SK-N-SH treated with all-trans-retinoic acid at 6 μM for 48 hours (cell line): ENCODE data around the gene SGK1.

ENCODE experiments used
- ATAC-seq: fragments of 200-7000 bp; cut with Tn5 transposase; 3 replicates; pipeline ENCODE4 v1.9.1; 2020; ENCODE audit warnings: mild to moderate bottlenecking, moderate library complexity
- ARNTL ChIP-seq: fragments of 450-650 bp; formaldehyde crosslinking; IDR thresholded peaks from 2 replicates; pipeline ENCODE4 v1.5.0; 2020; ENCODE audit warnings: low read depth, mild to moderate bottlenecking, moderate library complexity, borderline replicate concordance
- BACH2 ChIP-seq: fragments of 250-450 bp; sonication (Bioruptor Pico); IDR thresholded peaks from 2 replicates; pipeline ENCODE4 v1.9.0; 2021; ENCODE audit warnings: mild to moderate bottlenecking, borderline replicate concordance
- CREB5 ChIP-seq: fragments of 250-450 bp; sonication (Bioruptor Pico); IDR thresholded peaks from 2 replicates; pipeline ENCODE4 v1.5.1; 2020; ENCODE audit warnings: low read depth, mild to moderate bottlenecking, moderate library complexity
- CSDC2 ChIP-seq: fragments of 250-450 bp; sonication (Bioruptor Pico); IDR thresholded peaks from 2 replicates; pipeline ENCODE4 v1.5.0; 2020; ENCODE audit warnings: mild to moderate bottlenecking, moderate library complexity
- CSRNP3 ChIP-seq: fragments of 250-450 bp; sonication (Bioruptor Pico); IDR thresholded peaks from 2 replicates; pipeline ENCODE4 v1.5.1; 2021; ENCODE audit warnings: mild to moderate bottlenecking, moderate library complexity
- ESRRG ChIP-seq: fragments of 250-450 bp; sonication (Bioruptor Pico); IDR thresholded peaks from 2 replicates; pipeline ENCODE4 v1.6.1; 2021; ENCODE audit warnings: mild to moderate bottlenecking
- GLIS3 ChIP-seq: fragments of 250-450 bp; sonication (Bioruptor Pico); IDR thresholded peaks from 2 replicates; pipeline ENCODE4 v1.5.0; 2020; ENCODE audit warnings: mild to moderate bottlenecking, moderate library complexity
- ISL1 ChIP-seq: fragments of 250-450 bp; sonication (Bioruptor Pico); IDR thresholded peaks from 2 replicates; pipeline ENCODE4 v2.1.2; 2022; ENCODE audit warnings: mild to moderate bottlenecking, moderate library complexity
- OSR1 ChIP-seq: fragments of 250-450 bp; sonication (Bioruptor Pico); IDR thresholded peaks from 2 replicates; pipeline ENCODE4 v1.8.0; 2022; ENCODE audit warnings: moderate library complexity, mild to moderate bottlenecking, inconsistent platforms
- PATZ1 ChIP-seq: fragments of 250-450 bp; sonication (Bioruptor Pico); IDR thresholded peaks from 2 replicates; pipeline ENCODE4 v1.8.0; 2020; ENCODE audit warnings: mild to moderate bottlenecking, moderate library complexity, borderline replicate concordance
- POU6F1 ChIP-seq: fragments of 250-450 bp; sonication (Bioruptor Pico); IDR thresholded peaks from 2 replicates; pipeline ENCODE4 v1.8.0; 2021; ENCODE audit warnings: low read depth, mild to moderate bottlenecking, moderate library complexity, borderline replicate concordance
- PPARA ChIP-seq: fragments of 250-450 bp; sonication (Bioruptor Pico); IDR thresholded peaks from 2 replicates; pipeline ENCODE4 v1.5.0; 2020; ENCODE audit warnings: mild to moderate bottlenecking, borderline replicate concordance
- SNAI2 ChIP-seq: fragments of 250-450 bp; sonication (Bioruptor Pico); IDR thresholded peaks from 2 replicates; pipeline ENCODE4 v1.5.0; 2020; ENCODE audit warnings: mild to moderate bottlenecking, moderate library complexity
- TCF4 ChIP-seq: fragments of 250-450 bp; sonication (Bioruptor Pico); IDR thresholded peaks from 2 replicates; pipeline ENCODE4 v1.8.0; 2021; ENCODE audit warnings: mild to moderate bottlenecking, moderate library complexity, borderline replicate concordance
- TOX ChIP-seq: fragments of 250-450 bp; sonication (Bioruptor Pico); IDR thresholded peaks from 2 replicates; pipeline ENCODE4 v1.8.0; 2021; ENCODE audit warnings: mild to moderate bottlenecking, moderate library complexity, borderline replicate concordance
- ZC3H10 ChIP-seq: fragments of 250-450 bp; sonication (Bioruptor Pico); IDR thresholded peaks from 2 replicates; pipeline ENCODE4 v1.5.1; 2021; ENCODE audit warnings: mild to moderate bottlenecking, moderate library complexity
- ZFP3 ChIP-seq: fragments of 250-450 bp; sonication (Bioruptor Pico); IDR thresholded peaks from 2 replicates; pipeline ENCODE4 v1.5.0; 2020; ENCODE audit warnings: mild to moderate bottlenecking, moderate library complexity
- ZFP30 ChIP-seq: fragments of 450-650 bp; formaldehyde crosslinking; IDR thresholded peaks from 2 replicates; pipeline ENCODE4 v1.5.0; 2022; ENCODE audit warnings: mild to moderate bottlenecking, moderate library complexity
- ZNF565 ChIP-seq: fragments of 450-650 bp; formaldehyde crosslinking; conservative IDR thresholded peaks from 2 replicates; pipeline ENCODE4 v1.5.0; 2020; ENCODE audit warnings: low read depth, mild to moderate bottlenecking, moderate library complexity
- ZNF70 ChIP-seq: fragments of 450-650 bp; formaldehyde crosslinking; IDR thresholded peaks from 2 replicates; pipeline ENCODE4 v1.5.0; 2020; ENCODE audit warnings: mild to moderate bottlenecking, moderate library complexity
- ZNF8 ChIP-seq: fragments of 450-650 bp; formaldehyde crosslinking; IDR thresholded peaks from 2 replicates; pipeline ENCODE4 v1.5.0; 2020; ENCODE audit warnings: mild to moderate bottlenecking, moderate library complexity

SGK1 gene

GRCh38 chr6:134170844-134171243, 147.1 kb downstream of the SGK1 start:
- ATAC-seq, result peak; percentile 0; the same call in 1 of the 3 replicates
- no peak for TF ChIP-seq PATZ1
- TF ChIP-seq TCF4 (CRISPR knock-in tag), result peak; percentile 60
- no peak for TF ChIP-seq ZNF70 (CRISPR knock-in tag)
- no peak; the same call in 1 of the 2 replicates for TF ChIP-seq CSRNP3
- peak; percentile 79 for TF ChIP-seq ISL1 (CRISPR knock-in tag)
- no peak for TF ChIP-seq OSR1 (CRISPR knock-in tag)
- TF ChIP-seq ZNF565 (CRISPR knock-in tag), result no peak
- TF ChIP-seq SNAI2, result peak; percentile 77; the same call in 1 of the 2 replicates
- no peak for TF ChIP-seq ESRRG (CRISPR knock-in tag)
- TF ChIP-seq ZC3H10 (CRISPR knock-in tag), result no peak; the same call in 1 of the 2 replicates
- TF ChIP-seq ZFP30 (CRISPR knock-in tag), result no peak
- TF ChIP-seq CSDC2 (CRISPR knock-in tag), result no peak
- TF ChIP-seq ZNF8 (CRISPR knock-in tag), result no peak
- no peak for TF ChIP-seq BACH2 (CRISPR knock-in tag)

GRCh38 chr6:134169871-134170486, 147.9 kb downstream of the SGK1 start:
- no peak for ATAC-seq
- TF ChIP-seq CSDC2 (CRISPR knock-in tag) (no peak), OSR1 (CRISPR knock-in tag) (no peak), PATZ1 (no peak), TCF4 (CRISPR knock-in tag) (no peak), TOX (CRISPR knock-in tag) (no peak), BACH2 (CRISPR knock-in tag) (no peak), POU6F1 (CRISPR knock-in tag) (no peak), ZNF8 (CRISPR knock-in tag) (no peak), ZFP3 (no peak), ARNTL (CRISPR knock-in tag) (no peak), ZNF70 (CRISPR knock-in tag) (no peak), ZNF565 (CRISPR knock-in tag) (no peak), ISL1 (CRISPR knock-in tag) (no peak), PPARA (CRISPR knock-in tag) (no peak), SNAI2 (no peak), ESRRG (CRISPR knock-in tag) (no peak), CSRNP3 (no peak)

- TF ChIP-seq PATZ1 (0 out of 2 replicates have a peak, but pooled peaks have one; percentile 19), GLIS3 (CRISPR knock-in tag) (0 out of 2 replicates have a peak, but pooled peaks have one; percentile 68), POU6F1 (CRISPR knock-in tag) (0 out of 2 replicates have a peak, but pooled peaks have one; percentile 37), CREB5 (CRISPR knock-in tag) (peak; percentile 71), ZC3H10 (CRISPR knock-in tag) (peak; percentile 11; the same call in 1 of the 2 replicates), ZFP3 (no peak)
- no peak for ATAC-seq
Measured at GRCh38 chr6:134168590-134169208, 149.2 kb downstream of the SGK1 start.
